NB4 (cell line): ENCODE measurements around the gene TP73.

Experiments
- POLR2A ChIP-seq: IDR thresholded peaks from 2 replicates; pipeline ENCODE4 v1.6.1; 2011; ENCODE audit warnings: mild to moderate bottlenecking; ENCODE audit not compliant: insufficient read length; ENCODE audit errors: extremely low read depth
- TF ChIP-seq, protein P1 (sequence below): IDR thresholded peaks from one replicate; pipeline ENCODE4 v1.5.1; 2012; ENCODE audit warnings: low read depth, low read length

DNA sequence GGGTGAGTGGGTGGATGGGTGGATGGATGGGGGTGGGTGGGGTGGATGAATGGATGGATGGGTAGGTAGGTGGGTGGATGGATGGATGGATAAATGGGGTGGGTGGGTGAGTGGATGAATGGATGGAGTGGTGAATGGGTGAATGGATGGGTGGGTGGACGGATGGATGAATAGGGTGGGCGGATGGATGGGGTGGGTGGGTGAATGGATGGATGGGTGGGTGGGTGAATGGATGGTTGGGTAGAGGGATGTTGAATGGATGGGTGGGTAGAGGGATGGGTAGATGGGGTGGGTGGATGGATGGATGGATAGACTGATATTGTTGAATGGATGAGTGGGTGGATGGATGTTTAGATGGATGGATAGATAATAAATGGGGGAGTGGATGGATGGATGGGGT lies 73.0 kb downstream of the TP73 start:
- TF ChIP-seq, protein P1, sequence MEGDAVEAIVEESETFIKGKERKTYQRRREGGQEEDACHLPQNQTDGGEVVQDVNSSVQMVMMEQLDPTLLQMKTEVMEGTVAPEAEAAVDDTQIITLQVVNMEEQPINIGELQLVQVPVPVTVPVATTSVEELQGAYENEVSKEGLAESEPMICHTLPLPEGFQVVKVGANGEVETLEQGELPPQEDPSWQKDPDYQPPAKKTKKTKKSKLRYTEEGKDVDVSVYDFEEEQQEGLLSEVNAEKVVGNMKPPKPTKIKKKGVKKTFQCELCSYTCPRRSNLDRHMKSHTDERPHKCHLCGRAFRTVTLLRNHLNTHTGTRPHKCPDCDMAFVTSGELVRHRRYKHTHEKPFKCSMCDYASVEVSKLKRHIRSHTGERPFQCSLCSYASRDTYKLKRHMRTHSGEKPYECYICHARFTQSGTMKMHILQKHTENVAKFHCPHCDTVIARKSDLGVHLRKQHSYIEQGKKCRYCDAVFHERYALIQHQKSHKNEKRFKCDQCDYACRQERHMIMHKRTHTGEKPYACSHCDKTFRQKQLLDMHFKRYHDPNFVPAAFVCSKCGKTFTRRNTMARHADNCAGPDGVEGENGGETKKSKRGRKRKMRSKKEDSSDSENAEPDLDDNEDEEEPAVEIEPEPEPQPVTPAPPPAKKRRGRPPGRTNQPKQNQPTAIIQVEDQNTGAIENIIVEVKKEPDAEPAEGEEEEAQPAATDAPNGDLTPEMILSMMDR = no peak
- TF ChIP-seq POLR2A = no peak
